HepG2 (cell line): ENCODE results near the gene UPF3A. TPM values are rescaled to one million over a fixed set of nuclear protein-coding genes. Genes with fewer than 3 reads are reported as not detected.

ENCODE experiments used
- AGO2 ChIP-seq: fragments of 200-400 bp; formaldehyde crosslinking; optimal IDR thresholded peaks from 2 replicates; pipeline ENCODE3; 2017; ENCODE audit warnings: mild to moderate bottlenecking, low read depth, low read length, moderate library complexity
- BHLHE40 ChIP-seq: IDR thresholded peaks from 2 replicates; pipeline ENCODE4 v1.6.1; 2011; ENCODE audit warnings: low read length, improper control_type of control experiment
- BRCA1 ChIP-seq: sonication (generic); formaldehyde crosslinking; IDR thresholded peaks from 2 replicates; pipeline ENCODE4 v1.4.0; 2020; ENCODE audit warnings: missing genetic modification reagents
- BRF2 ChIP-seq: sonication (generic); formaldehyde crosslinking; IDR thresholded peaks from 2 replicates; pipeline ENCODE4 v1.8.1; 2022; ENCODE audit warnings: mild to moderate bottlenecking, missing genetic modification reagents
- CENPT ChIP-seq: sonication (generic); formaldehyde crosslinking; IDR thresholded peaks from 2 replicates; pipeline ENCODE4 v1.8.0; 2022; ENCODE audit warnings: low read depth, mild to moderate bottlenecking, moderate library complexity, missing genetic modification reagents
- CREB3 ChIP-seq: sonication (generic); formaldehyde crosslinking; IDR thresholded peaks from 2 replicates; pipeline ENCODE4 v1.5.0; 2020; ENCODE audit warnings: missing genetic modification reagents
- FOSL2 ChIP-seq: sonication (generic); formaldehyde crosslinking; IDR thresholded peaks from 2 replicates; pipeline ENCODE4 v1.4.0; 2020; ENCODE audit warnings: missing genetic modification reagents
- HNRNPL ChIP-seq: fragments of 200-400 bp; formaldehyde crosslinking; IDR thresholded peaks from 2 replicates; pipeline ENCODE4 v1.6.1; 2017; ENCODE audit warnings: mild to moderate bottlenecking, low read depth, low read length
- KAT8 ChIP-seq: IDR thresholded peaks from 2 replicates; pipeline ENCODE4 v1.6.1; 2016; ENCODE audit warnings: missing genetic modification reagents, missing compliant biosample characterization
- MXD4 ChIP-seq: IDR thresholded peaks from 2 replicates; pipeline ENCODE4 v1.6.1; 2016; ENCODE audit warnings: mild to moderate bottlenecking, missing biosample characterization, missing genetic modification reagents
- NCOA5 ChIP-seq: sonication (generic); formaldehyde crosslinking; IDR thresholded peaks from 2 replicates; pipeline ENCODE4 v1.4.0; 2020; ENCODE audit warnings: missing genetic modification reagents
- NFAT5 ChIP-seq: sonication (generic); formaldehyde crosslinking; IDR thresholded peaks from 2 replicates; pipeline ENCODE4 v1.4.0; 2020; ENCODE audit warnings: missing genetic modification reagents
- SAFB2 ChIP-seq: sonication (generic); formaldehyde crosslinking; IDR thresholded peaks from 2 replicates; pipeline ENCODE4 v1.5.1; 2020; ENCODE audit warnings: missing genetic modification reagents, low read depth, mild to moderate bottlenecking, borderline replicate concordance
- SATB2 ChIP-seq: sonication (generic); formaldehyde crosslinking; IDR thresholded peaks from 2 replicates; pipeline ENCODE4 v1.5.0; 2020; ENCODE audit warnings: missing genetic modification reagents
- SIN3A ChIP-seq: IDR thresholded peaks from 2 replicates; pipeline ENCODE4 v1.6.1; 2011; ENCODE audit warnings: low read depth, mild to moderate bottlenecking, control low read depth, low read length, borderline replicate concordance
- TOPORS ChIP-seq: sonication (generic); formaldehyde crosslinking; IDR thresholded peaks from 2 replicates; pipeline ENCODE4 v1.8.0; 2023; ENCODE audit warnings: mild to moderate bottlenecking, missing genetic modification reagents
- XBP1 ChIP-seq: sonication (generic); formaldehyde crosslinking; IDR thresholded peaks from 2 replicates; pipeline ENCODE4 v1.5.0; 2020; ENCODE audit warnings: missing genetic modification reagents
- ZBTB8A ChIP-seq: sonication (generic); formaldehyde crosslinking; IDR thresholded peaks from 2 replicates; pipeline ENCODE4 v1.4.0; 2020; ENCODE audit warnings: mild to moderate bottlenecking, low read depth, missing genetic modification reagents, borderline replicate concordance
- ZNF143 ChIP-seq: sonication (generic); formaldehyde crosslinking; IDR thresholded peaks from 2 replicates; pipeline ENCODE4 v1.4.0; 2020; ENCODE audit warnings: missing genetic modification reagents
- ZNF331 ChIP-seq: sonication (generic); formaldehyde crosslinking; IDR thresholded peaks from 2 replicates; pipeline ENCODE4 v1.4.0; 2020; ENCODE audit warnings: missing genetic modification reagents
- ZNF354B ChIP-seq: sonication (generic); formaldehyde crosslinking; IDR thresholded peaks from 2 replicates; pipeline ENCODE4 v1.8.0; 2022; ENCODE audit warnings: mild to moderate bottlenecking, missing genetic modification reagents
- ZNF75D ChIP-seq: sonication (generic); formaldehyde crosslinking; IDR thresholded peaks from 2 replicates; pipeline ENCODE4 v1.8.1; 2023; ENCODE audit warnings: missing genetic modification reagents, mild to moderate bottlenecking, borderline replicate concordance
- ZNF777 ChIP-seq: sonication (generic); formaldehyde crosslinking; IDR thresholded peaks from 2 replicates; pipeline ENCODE4 v1.4.0; 2020; ENCODE audit warnings: missing genetic modification reagents
- ZSCAN25 ChIP-seq: sonication (generic); formaldehyde crosslinking; IDR thresholded peaks from 2 replicates; pipeline ENCODE4 v1.8.0; 2022; ENCODE audit warnings: mild to moderate bottlenecking, missing genetic modification reagents
- polyA plus RNA-seq, 8 experiments: library from polyadenylated mRNA; depleted of rRNA in 3 of 8; stranded (reverse) in 7 of 8; unstranded in 1 of 8; fragments of >200 nt; fragmentation: Illumina TruSeq in 4 of 8; extraction: Trizol in 4 of 8; gene quantifications; 2 replicates each; pipeline versions ENCODE4 v1.2.1 to v1.2.3, GENCODE V29; 2011 to 2016; ENCODE audit warnings: low read depth in 4 of 8, missing spikeins in 1 of 8, mixed read lengths in 1 of 8; ENCODE audit not compliant: insufficient read depth in 1 of 8
- total RNA-seq, 5 experiments: library from RNA; depleted of rRNA; stranded (reverse); fragments of >200 nt; fragmentation: Illumina TruSeq; extraction: Trizol; gene quantifications; 2 replicates each; pipeline ENCODE4 v1.2.3, GENCODE V29; 2016; ENCODE audit warnings: low read depth in 1 of 5

UPF3A gene
- total and polyA plus RNA-seq, 2 of the 13 experiments (the other 11 are each of a cell fraction or from before 2014, with no cell fraction given), result 60.2 to 63.8 TPM

GRCh38 chr13:114314074-114314912, 32.9 kb downstream of the UPF3A start, which contains the start of gene CHAMP1 (continued):
- TF ChIP-seq CREB3 (peak; percentile 83), FOSL2 (peak; percentile 3; the same call in 1 of the 2 replicates), SAFB2 (peak; percentile 54; the same call in 1 of the 2 replicates), KAT8 (CRISPR knock-in tag) (peak; percentile 48), BHLHE40 (peak; percentile 99), TOPORS (CRISPR knock-in tag) (peak; percentile 87), ZBTB8A (no peak), SATB2 (CRISPR knock-in tag) (peak; percentile 29; the same call in 1 of the 2 replicates), BRF2 (CRISPR knock-in tag) (peak; percentile 79), ZNF143 (peak; percentile 87), ZNF354B (CRISPR knock-in tag) (peak; percentile 63; the same call in 1 of the 2 replicates), ZNF75D (CRISPR knock-in tag) (no peak), XBP1 (no peak), SIN3A (peak; percentile 67; the same call in 1 of the 2 replicates), HNRNPL (0 out of 2 replicates have a peak, but pooled peaks have one; percentile 6), BRCA1 (CRISPR knock-in tag) (peak; percentile 76; the same call in 1 of the 2 replicates), NCOA5 (CRISPR knock-in tag) (no peak), AGO2 (peak; percentile 81), NFAT5 (peak; percentile 62), MXD4 (peak; percentile 86), ZNF331 (CRISPR knock-in tag) (peak; percentile 50), ZNF777 (peak; percentile 56; the same call in 1 of the 2 replicates), ZSCAN25 (peak; percentile 70), CENPT (peak; percentile 91)
